Measurements from ENCODE around the gene POLR2M.

- no peak for TF ChIP-seq CTCF (IDR thresholded peaks at IDR 0.05; ENCODE audit: extremely low read depth in 1 of 2, insufficient read depth in 1 of 2, low read depth in 1 of 2, low read length in 2 of 2)
- no peak for TF ChIP-seq EZH2 (IDR thresholded peaks at IDR 0.05; ENCODE audit: borderline replicate concordance, low read depth, low read length, severe bottlenecking)
- no peak for TF ChIP-seq POLR2A (IDR thresholded peaks at IDR 0.05; ENCODE audit: low read depth, low read length)
- TF ChIP-seq POLR2AphosphoS5 (IDR thresholded peaks at IDR 0.05; ENCODE audit: insufficient read depth, low read depth, low read length), result no peak
- no peak for TF ChIP-seq JUN (IDR thresholded peaks at IDR 0.05; ENCODE audit: borderline replicate concordance, insufficient read depth, insufficient read length, low read depth)
- no peak for TF ChIP-seq MYC (IDR thresholded peaks at IDR 0.05; ENCODE audit: low read depth, low read length)
Measured at GRCh38 chr15:57741089-57741488, 34.6 kb downstream of the POLR2M start.
